ENCODE results near the gene RICTOR.

Gene RICTOR

DNA sequence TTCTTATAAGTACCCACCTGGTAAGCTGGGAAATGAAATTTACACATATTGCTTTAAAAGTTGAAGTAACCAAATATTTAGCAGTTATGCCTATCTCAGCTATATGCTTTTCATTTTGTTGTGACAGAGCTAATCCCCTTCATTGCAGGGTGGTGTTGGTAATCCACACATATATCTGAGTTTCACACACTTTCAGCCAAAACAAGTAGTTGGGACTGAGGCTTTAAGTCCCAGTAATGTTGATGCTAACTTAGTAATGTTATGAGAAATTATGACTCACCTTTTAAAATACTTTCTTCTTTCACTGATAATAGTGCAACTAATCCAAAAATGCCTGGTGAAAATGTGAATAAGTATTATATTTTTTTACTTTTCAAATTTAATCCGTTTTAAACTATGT is 19.2 kb upstream of the RICTOR start:
- Histone ChIP-seq H3K4me3 (ENCODE audit: low read depth, low read length) (no peak overlapping the region), H3K9me3 (ENCODE audit: control insufficient read depth, insufficient read depth, low read length) (no peaks in the 10 kb centered on the region), H3K36me3 (ENCODE audit: control insufficient read depth, insufficient read depth, low read length) (no peaks in the 10 kb centered on the region), H3K4me1 (ENCODE audit: control insufficient read depth, insufficient read depth, low read length) (no peaks in the 10 kb centered on the region), H3K27ac (ENCODE audit: low read depth, low read length) (no peak overlapping the region), H3K9ac (ENCODE audit: low read depth, low read length) (no peak overlapping the region), H3K27me3 (ENCODE audit: control insufficient read depth, insufficient read depth, low read length) (no peaks in the 10 kb centered on the region)

GRCh38 chr5:39092581-39093351 is 18.6 kb upstream of the RICTOR start:
- Histone ChIP-seq H3K27me3 (ENCODE audit: control insufficient read depth, insufficient read depth, low read length) (no peaks in the 10 kb centered on the region), H3K4me3 (ENCODE audit: low read depth, low read length) (no peak overlapping the region), H3K9ac (ENCODE audit: low read depth, low read length) (no peak overlapping the region), H3K4me1 (ENCODE audit: control insufficient read depth, insufficient read depth, low read length) (no peaks in the 10 kb centered on the region), H3K36me3 (ENCODE audit: control insufficient read depth, insufficient read depth, low read length) (no peaks in the 10 kb centered on the region), H3K27ac (ENCODE audit: low read depth, low read length) (no peak overlapping the region), H3K9me3 (ENCODE audit: control insufficient read depth, insufficient read depth, low read length) (no peaks in the 10 kb centered on the region)

GRCh38 chr5:39091940-39092580 is 17.9 kb upstream of the RICTOR start:
- H3K4me1 ChIP-seq (ENCODE audit: control insufficient read depth, insufficient read depth, low read length), result no peaks in the 10 kb centered on the region
- no peak overlapping the region for H3K27ac ChIP-seq (ENCODE audit: low read depth, low read length)
- no peak overlapping the region for H3K4me3 ChIP-seq (ENCODE audit: low read depth, low read length)
- no peaks in the 10 kb centered on the region for H3K36me3 ChIP-seq (ENCODE audit: control insufficient read depth, insufficient read depth, low read length)
- no peak overlapping the region for H3K9ac ChIP-seq (ENCODE audit: low read depth, low read length)
- H3K27me3 ChIP-seq (ENCODE audit: control insufficient read depth, insufficient read depth, low read length), result no peaks in the 10 kb centered on the region
- H3K9me3 ChIP-seq (ENCODE audit: control insufficient read depth, insufficient read depth, low read length), result no peaks in the 10 kb centered on the region

DNA sequence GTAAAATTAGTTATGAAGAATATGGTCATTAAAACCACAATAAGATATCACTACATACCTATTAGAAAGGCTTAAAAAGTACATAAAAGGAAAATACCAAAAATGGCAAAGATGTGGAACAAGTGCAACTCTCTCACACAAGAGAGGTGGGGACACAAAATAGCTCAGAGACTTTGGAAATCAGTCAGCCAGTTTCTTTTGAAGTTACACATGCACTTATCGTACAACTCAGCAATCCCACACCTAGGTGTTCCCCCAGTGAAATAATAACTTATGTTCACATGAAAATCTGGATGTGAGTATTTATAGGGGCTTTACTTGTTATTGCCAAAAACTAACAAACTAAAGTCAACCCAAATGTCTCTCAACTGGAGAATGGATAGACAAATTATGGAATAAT is 9.8 kb upstream of the RICTOR start:
- no peak overlapping the region for H3K27ac ChIP-seq (ENCODE audit: low read depth, low read length)
- H3K9me3 ChIP-seq (ENCODE audit: control insufficient read depth, insufficient read depth, low read length), result no peaks in the 10 kb centered on the region
- no peak overlapping the region for H3K9ac ChIP-seq (ENCODE audit: low read depth, low read length)
- H3K27me3 ChIP-seq (ENCODE audit: control insufficient read depth, insufficient read depth, low read length), result no peaks in the 10 kb centered on the region
- H3K4me1 ChIP-seq (ENCODE audit: control insufficient read depth, insufficient read depth, low read length), result no peaks in the 10 kb centered on the region
- H3K4me3 ChIP-seq (ENCODE audit: low read depth, low read length), result no peak overlapping the region
- no peaks in the 10 kb centered on the region for H3K36me3 ChIP-seq (ENCODE audit: control insufficient read depth, insufficient read depth, low read length)

GRCh38 chr5:39082995-39083394 is 8.8 kb upstream of the RICTOR start:
- Histone ChIP-seq H3K27me3 (ENCODE audit: control insufficient read depth, insufficient read depth, low read length) (no peaks in the 10 kb centered on the region), H3K4me3 (ENCODE audit: low read depth, low read length) (no peak overlapping the region), H3K36me3 (ENCODE audit: control insufficient read depth, insufficient read depth, low read length) (no peaks in the 10 kb centered on the region), H3K9ac (ENCODE audit: low read depth, low read length) (no peak overlapping the region), H3K9me3 (ENCODE audit: control insufficient read depth, insufficient read depth, low read length) (no peaks in the 10 kb centered on the region), H3K4me1 (ENCODE audit: control insufficient read depth, insufficient read depth, low read length) (no peaks in the 10 kb centered on the region), H3K27ac (ENCODE audit: low read depth, low read length) (no peak overlapping the region)

GRCh38 chr5:39080597-39081204 is 6.5 kb upstream of the RICTOR start:
- H3K9me3 ChIP-seq (ENCODE audit: control insufficient read depth, insufficient read depth, low read length), result no peaks in the 10 kb centered on the region
- H3K27ac ChIP-seq (ENCODE audit: low read depth, low read length), result no peak overlapping the region
- no peaks in the 10 kb centered on the region for H3K27me3 ChIP-seq (ENCODE audit: control insufficient read depth, insufficient read depth, low read length)
- H3K36me3 ChIP-seq (ENCODE audit: control insufficient read depth, insufficient read depth, low read length), result no peaks in the 10 kb centered on the region
- peaks cover 8% of the 10 kb centered on the region for H3K4me1 ChIP-seq (ENCODE audit: control insufficient read depth, insufficient read depth, low read length)
- no peak overlapping the region for H3K9ac ChIP-seq (ENCODE audit: low read depth, low read length)
- no peak overlapping the region for H3K4me3 ChIP-seq (ENCODE audit: low read depth, low read length)

DNA sequence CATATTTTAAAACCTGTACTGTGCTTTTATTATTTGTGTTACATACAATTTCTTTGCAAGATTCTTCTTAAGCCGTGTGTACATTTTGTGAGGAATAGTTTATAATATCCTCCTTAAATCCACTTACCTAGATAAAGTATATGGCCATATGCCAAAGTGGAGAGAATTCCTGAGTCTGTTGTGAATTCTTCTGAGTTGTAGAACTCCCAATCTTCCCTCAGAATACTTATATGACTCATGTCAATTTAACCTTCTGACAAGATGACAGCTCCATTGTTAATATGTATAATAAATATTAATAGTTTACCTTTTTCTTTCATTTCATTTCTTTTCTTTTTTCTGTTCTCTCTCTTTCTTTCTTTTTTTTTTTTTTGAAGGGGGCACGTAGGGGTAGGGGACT is 6.0 kb upstream of the RICTOR start:
- no peak overlapping the region for H3K27ac ChIP-seq (ENCODE audit: low read depth, low read length)
- H3K4me3 ChIP-seq (ENCODE audit: low read depth, low read length), result no peak overlapping the region
- H3K4me1 ChIP-seq (ENCODE audit: control insufficient read depth, insufficient read depth, low read length), result peaks cover 11% of the 10 kb centered on the region
- no peak overlapping the region for H3K9ac ChIP-seq (ENCODE audit: low read depth, low read length)
- no peaks in the 10 kb centered on the region for H3K9me3 ChIP-seq (ENCODE audit: control insufficient read depth, insufficient read depth, low read length)
- H3K27me3 ChIP-seq (ENCODE audit: control insufficient read depth, insufficient read depth, low read length), result no peaks in the 10 kb centered on the region
- no peaks in the 10 kb centered on the region for H3K36me3 ChIP-seq (ENCODE audit: control insufficient read depth, insufficient read depth, low read length)

DNA sequence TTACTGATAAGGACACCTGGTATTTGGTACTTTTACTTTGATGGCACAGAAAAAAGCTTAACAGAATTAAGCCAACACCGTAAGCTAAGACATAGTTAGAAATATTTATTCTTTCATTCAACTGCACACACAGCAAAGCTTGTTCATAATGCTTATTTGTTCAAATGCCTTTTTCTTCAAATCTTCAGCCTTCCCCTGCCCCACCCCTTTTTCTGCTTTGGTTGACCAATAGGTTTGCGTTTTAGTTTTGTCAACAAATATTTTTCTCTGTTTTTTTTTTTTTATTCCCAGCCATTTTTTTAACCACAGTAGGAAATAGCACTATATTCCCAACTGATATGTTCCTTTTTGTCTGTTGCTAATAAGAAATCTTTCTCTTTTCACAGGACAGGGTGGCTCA is 4.9 kb upstream of the RICTOR start:
- no peak overlapping the region for H3K9ac ChIP-seq (ENCODE audit: low read depth, low read length)
- H3K36me3 ChIP-seq (ENCODE audit: control insufficient read depth, insufficient read depth, low read length), result no peaks in the 10 kb centered on the region
- no peaks in the 10 kb centered on the region for H3K27me3 ChIP-seq (ENCODE audit: control insufficient read depth, insufficient read depth, low read length)
- H3K9me3 ChIP-seq (ENCODE audit: control insufficient read depth, insufficient read depth, low read length), result no peaks in the 10 kb centered on the region
- no peak overlapping the region for H3K4me3 ChIP-seq (ENCODE audit: low read depth, low read length)
- H3K27ac ChIP-seq (ENCODE audit: low read depth, low read length), result no peak overlapping the region
- H3K4me1 ChIP-seq (ENCODE audit: control insufficient read depth, insufficient read depth, low read length), result peaks cover 11% of the 10 kb centered on the region

- Histone ChIP-seq H3K36me3 (ENCODE audit: control insufficient read depth, insufficient read depth, low read length) (no peaks in the 10 kb centered on the region), H3K9ac (ENCODE audit: low read depth, low read length) (no peak overlapping the region), H3K27me3 (ENCODE audit: control insufficient read depth, insufficient read depth, low read length) (no peaks in the 10 kb centered on the region), H3K4me3 (ENCODE audit: low read depth, low read length) (no peak overlapping the region), H3K4me1 (ENCODE audit: control insufficient read depth, insufficient read depth, low read length) (peaks cover 19% of the 10 kb centered on the region), H3K27ac (ENCODE audit: low read depth, low read length) (no peak overlapping the region), H3K9me3 (ENCODE audit: control insufficient read depth, insufficient read depth, low read length) (no peaks in the 10 kb centered on the region)
Observed at GRCh38 chr5:39076757-39077728, 2.8 kb upstream of the RICTOR start.

GRCh38 chr5:39076101-39076756 is 2.0 kb upstream of the RICTOR start:
- Histone ChIP-seq H3K9me3 (ENCODE audit: control insufficient read depth, insufficient read depth, low read length) (no peaks in the 10 kb centered on the region), H3K27me3 (ENCODE audit: control insufficient read depth, insufficient read depth, low read length) (no peaks in the 10 kb centered on the region), H3K27ac (ENCODE audit: low read depth, low read length) (no peak overlapping the region), H3K4me1 (ENCODE audit: control insufficient read depth, insufficient read depth, low read length) (peaks cover 20% of the 10 kb centered on the region), H3K36me3 (ENCODE audit: control insufficient read depth, insufficient read depth, low read length) (no peaks in the 10 kb centered on the region), H3K9ac (ENCODE audit: low read depth, low read length) (no peak overlapping the region), H3K4me3 (ENCODE audit: low read depth, low read length) (no peak overlapping the region)
